ENCODE measurements around the gene KCNG1. TPM values are rescaled to one million over a fixed set of nuclear protein-coding genes. Genes with fewer than 3 reads are reported as not detected.

KCNG1 gene
- total and polyA plus RNA-seq, 2 experiments from 2014 or later = 8.1 to 26.3 TPM

- H3K36me3 Mint-ChIP-seq (ENCODE audit: low read depth) = peaks cover 7% of the 10 kb centered on the region
- no peak overlapping the region for H3K4me3 ChIP-seq
- no peaks in the 10 kb centered on the region for H3K36me3 ChIP-seq (ENCODE audit: insufficient read depth)
- DNase-seq (ENCODE audit: low spot score) = no peak
- peaks cover 6% of the 10 kb centered on the region for H3K27me3 Mint-ChIP-seq (ENCODE audit: insufficient read depth, low read depth, poor library complexity)
- no peak overlapping the region for H3K4me3 Mint-ChIP-seq
- no peaks in the 10 kb centered on the region for H3K9me3 Mint-ChIP-seq
- H4K20me1 ChIP-seq (replicated peaks; ENCODE audit: insufficient read depth) = no peaks in the 10 kb centered on the region; the same call in 1 of the 2 replicates
- peaks cover 22% of the 10 kb centered on the region for H3K4me1 Mint-ChIP-seq
- H3K27ac ChIP-seq (ENCODE audit: low read depth) = no peak overlapping the region
- H3K79me2 ChIP-seq (replicated peaks; ENCODE audit: insufficient read depth) = no peaks in the 10 kb centered on the region
- H3K4me2 ChIP-seq = no peak overlapping the region
- peaks cover 18% of the 10 kb centered on the region for H3K4me1 ChIP-seq (ENCODE audit: insufficient read depth)
- TF ChIP-seq JUNB (IDR thresholded peaks at IDR 0.05; ENCODE audit: unreplicated experiment) (no peak), ZNF331 (CRISPR knock-in tag; IDR thresholded peaks at IDR 0.05; ENCODE audit: low read depth) (no peak), REST (IDR thresholded peaks at IDR 0.05; ENCODE audit: unreplicated experiment) (no peak), ZNF114 (CRISPR knock-in tag; IDR thresholded peaks at IDR 0.05) (no peak), NANOG (IDR thresholded peaks at IDR 0.05; ENCODE audit: borderline replicate concordance) (no peak), EZH2 (IDR thresholded peaks at IDR 0.05; ENCODE audit: low read depth, unreplicated experiment) (no peak), CTCF (conservative IDR thresholded peaks at IDR 0.05; ENCODE audit: low read depth in 2 of 2) (no peak), ETS1 (IDR thresholded peaks at IDR 0.05) (no peak), CREB1 (CRISPR knock-in tag; IDR thresholded peaks at IDR 0.05; ENCODE audit: low read depth) (no peak), EZH2phosphoT487 (IDR thresholded peaks at IDR 0.05; ENCODE audit: unreplicated experiment) (no peak)
- no peaks in the 10 kb centered on the region for H3F3A ChIP-seq (replicated peaks; ENCODE audit: low read depth)
- H3K9me2 ChIP-seq (ENCODE audit: insufficient read depth) = no peaks in the 10 kb centered on the region
- H2AFZ ChIP-seq = no peak overlapping the region
- no peak for ATAC-seq
- H3K27ac Mint-ChIP-seq = no peak overlapping the region
- no peaks in the 10 kb centered on the region for H3K27me3 ChIP-seq (ENCODE audit: insufficient read depth)
Measured at GRCh38 chr20:51011479-51011878, 11.4 kb downstream of the KCNG1 start.
